B cell (primary cell): ENCODE data around the gene B3GNT7. TPM values are rescaled to one million over a fixed set of nuclear protein-coding genes. Genes with fewer than 3 reads are reported as not detected.

Experiments used
- ATAC-seq: fragments of 200-7000 bp; cut with Tn5 transposase; one replicate; pipeline ENCODE4 v1.10.0; 2021; ENCODE audit warnings: low read depth, mild to moderate bottlenecking, moderate number of reproducible peaks, moderate library complexity
- CTCF ChIA-PET: fragments of 350-600 bp; sonication (Branson Sonifier 250); formaldehyde crosslinking; loops from one replicate; lab custom pipeline; 2021; ENCODE audit warnings: antibody characterized with exemption, inconsistent platforms; lab: Charles Lee
- POLR2A ChIA-PET: fragments of 350-600 bp; sonication (Branson Sonifier 250); formaldehyde crosslinking; loops from one replicate; lab custom pipeline; 2021; ENCODE audit warnings: antibody characterized with exemption; lab: Charles Lee
- DNase-seq: peaks from one replicate; pipeline ENCODE4 v3.0.0; 2013
- H2AFZ ChIP-seq: 2 replicates; pipeline ENCODE4 v1.6.1; 2012; ENCODE audit warnings: mild to moderate bottlenecking, low read depth, low read length; ENCODE audit not compliant: insufficient read depth, poor library complexity, severe bottlenecking
- H3K27ac ChIP-seq, 2 donors: 1 replicate in 1 of 2; 2 replicates in 1 of 2; pipeline ENCODE4 v1.5.1; 2012 to 2013; ENCODE audit warnings: low read length in 2 of 2, mild to moderate bottlenecking in 2 of 2, moderate library complexity in 1 of 2
- H3K27me3 ChIP-seq, 4 experiments: fragments of 200-600 bp in 1 of 4; sonication (generic) in 1 of 4; replicated peaks in 1 of 4; 1 replicate in 2 of 4; 2 replicates in 2 of 4; pipeline versions ENCODE4 v1.6.1 to v1.7.0; 2013 to 2016; ENCODE audit warnings: low read length in 3 of 4, mild to moderate bottlenecking in 2 of 4, mixed read lengths in 1 of 4, moderate library complexity in 1 of 4; ENCODE audit not compliant: insufficient read depth in 4 of 4, control insufficient read depth in 3 of 4; ENCODE audit errors: control extremely low read depth in 1 of 4
- H3K36me3 ChIP-seq, 2 experiments: replicated peaks in 1 of 2; 1 replicate in 1 of 2; 2 replicates in 1 of 2; pipeline versions ENCODE4 v1.6.1 to v1.7.1; 2013; ENCODE audit warnings: low read length in 1 of 2; ENCODE audit not compliant: insufficient read depth in 2 of 2, control insufficient read depth in 1 of 2; ENCODE audit errors: control extremely low read depth in 1 of 2, extremely low read depth in 1 of 2
- H3K4me1 ChIP-seq, 2 donors: fragments of 200-600 bp in 1 of 2; sonication (generic) in 1 of 2; 1 replicate in 1 of 2; 2 replicates in 1 of 2; pipeline versions ENCODE4 v1.5.1 to v1.6.1; 2013 to 2017; ENCODE audit warnings: low read length in 2 of 2; ENCODE audit not compliant: control insufficient read depth in 2 of 2, insufficient read depth in 2 of 2
- H3K4me2 ChIP-seq: replicated peaks from 2 replicates; pipeline ENCODE3; 2012; ENCODE audit warnings: mild to moderate bottlenecking, low read depth, low read length; ENCODE audit not compliant: poor library complexity, severe bottlenecking
- H3K4me3 ChIP-seq, 5 experiments: fragments of 200-600 bp in 1 of 5; sonication (generic) in 1 of 5; 1 replicate in 3 of 5; 2 replicates in 2 of 5; pipeline versions ENCODE4 v1.5.1 to v1.7.0; 2011 to 2016; ENCODE audit warnings: low read length in 4 of 5, mild to moderate bottlenecking in 4 of 5, low read depth in 2 of 5, control low read depth in 1 of 5, moderate library complexity in 1 of 5; ENCODE audit not compliant: insufficient read depth in 1 of 5; ENCODE audit errors: control extremely low read depth in 1 of 5, extremely low read depth in 1 of 5
- H3K79me2 ChIP-seq: fragments of 200-600 bp; sonication (generic); one replicate; pipeline ENCODE4 v1.6.0; 2016; ENCODE audit warnings: low read length; ENCODE audit not compliant: control insufficient read depth, insufficient read depth
- H3K9ac ChIP-seq: fragments of 200-600 bp; sonication (generic); 2 replicates; pipeline ENCODE4 v1.6.1; 2017; ENCODE audit warnings: mild to moderate bottlenecking, low read length, moderate library complexity
- H3K9me3 ChIP-seq, 3 donors: one replicate each; pipeline versions ENCODE4 v1.6.1 to v1.7.1; 2013; ENCODE audit warnings: low read length in 2 of 3; ENCODE audit not compliant: control insufficient read depth in 2 of 3, insufficient read depth in 1 of 3; ENCODE audit errors: control extremely low read depth in 1 of 3
- H4K20me1 ChIP-seq: 2 replicates; pipeline ENCODE4 v1.6.0; 2012; ENCODE audit warnings: mild to moderate bottlenecking, low read length; ENCODE audit not compliant: insufficient read depth, control insufficient read depth, poor library complexity, severe bottlenecking
- H3K27ac Mint-ChIP-seq: one replicate; pipeline ENCODE4 v1.8.0; 2021; ENCODE audit warnings: mixed read lengths
- H3K27me3 Mint-ChIP-seq: one replicate; pipeline ENCODE4 v1.8.0; 2021; ENCODE audit warnings: mixed read lengths
- H3K4me1 Mint-ChIP-seq: one replicate; pipeline ENCODE4 v1.8.0; 2021; ENCODE audit warnings: mixed read lengths
- H3K4me3 Mint-ChIP-seq: one replicate; pipeline ENCODE4 v1.8.0; 2021; ENCODE audit warnings: mixed read lengths
- H3K9me3 Mint-ChIP-seq: one replicate; pipeline ENCODE4 v1.8.0; 2022; ENCODE audit warnings: mixed read lengths; ENCODE audit not compliant: insufficient read depth
- CTCF ChIP-seq: fragments of 200-600 bp; IDR thresholded peaks from one replicate; pipeline ENCODE4 v1.8.0; 2022; ENCODE audit warnings: antibody characterized with exemption, mild to moderate bottlenecking
- EZH2 ChIP-seq: IDR thresholded peaks from 2 replicates; pipeline ENCODE4 v1.6.1; 2012; ENCODE audit warnings: borderline replicate concordance, low read depth, mild to moderate bottlenecking, moderate library complexity, low read length; ENCODE audit not compliant: insufficient read depth, poor library complexity, severe bottlenecking
- WGBS: methylation state at CpG from one replicate; pipeline ENCODE4 v1.1.5; 2013; ENCODE audit warnings: missing lambda C conversion rate; ENCODE audit not compliant: insufficient coverage; 5-methylcytosine and 5-hydroxymethylcytosine counted together
- intact Hi-C: fragments of 100-400 bp; cut with micrococcal nuclease; formaldehyde crosslinking; loops from one replicate; pipeline ENCODE4 v1.10.0; 2022
- polyA plus RNA-seq: library from polyadenylated mRNA; depleted of rRNA; stranded (reverse); fragments of >200 nt; gene quantifications from 2 replicates; pipeline ENCODE4 v1.2.3, GENCODE V29; 2012
- total RNA-seq, 2 donors: library from RNA; stranded (reverse); fragments of 120-200 nt in 1 of 2; gene quantifications; 1 replicate in 1 of 2; 2 replicates in 1 of 2; pipeline versions ENCODE4 v1.2.3 to v1.2.4, GENCODE V29; 2013 to 2022

B3GNT7 gene
- total and polyA plus RNA-seq, 2 donors (not counting 1 experiment from before 2014, with no cell fraction given): 5.7 to 14.3 TPM

GRCh38 chr2:231360401-231360800 lies 35.1 kb upstream of the B3GNT7 start:
- intact Hi-C loops: no loop called here
- WGBS: 97% methylated on average over 11 of the region's 11 CpGs
- peaks cover 25% of the 10 kb centered on the region for H3K4me1 Mint-ChIP-seq
- Histone ChIP-seq H3K9ac (no peak overlapping the region), H3K4me1 (peaks cover 17 to 23% of the 10 kb centered on the region in 2 donors), H3K27ac (no peak overlapping the region), H3K4me3 (no peak overlapping the region), H2AFZ (no peak overlapping the region), H3K79me2 (no peaks in the 10 kb centered on the region), H3K4me2 (no peak overlapping the region), H4K20me1 (no peaks in the 10 kb centered on the region), H3K27me3 (no peaks in the 10 kb centered on the region), H3K9me3 (no peaks in the 10 kb centered on the region), H3K36me3 (no peaks in the 10 kb centered on the region)
- TF ChIP-seq CTCF (no peak), EZH2 (no peak)
- CTCF ChIA-PET: no interaction called here
- H3K27ac Mint-ChIP-seq: no peak overlapping the region
- H3K27me3 Mint-ChIP-seq: no peaks in the 10 kb centered on the region
- H3K4me3 Mint-ChIP-seq: no peak overlapping the region
- POLR2A ChIA-PET: no interaction called here
- ATAC-seq (no peak), DNase-seq (no peak)
- H3K9me3 Mint-ChIP-seq: no peaks in the 10 kb centered on the region

- over 99% methylated on average over 10 of the region's 13 CpGs for WGBS
- Histone ChIP-seq H3K9me3 (no peaks in the 10 kb centered on the region), H3K4me3 (no peak overlapping the region), H3K9ac (no peak overlapping the region), H3K36me3 (no peaks in the 10 kb centered on the region), H3K4me2 (no peak overlapping the region), H3K27ac (no peak overlapping the region), H3K4me1 (peaks cover 17 to 23% of the 10 kb centered on the region in 2 donors), H4K20me1 (no peaks in the 10 kb centered on the region), H2AFZ (no peak overlapping the region), H3K27me3 (no peaks in the 10 kb centered on the region), H3K79me2 (no peaks in the 10 kb centered on the region)
- Mint-ChIP-seq H3K27ac (peak overlapping the region; percentile 53), H3K4me3 (peak overlapping the region; percentile 34), H3K27me3 (no peaks in the 10 kb centered on the region), H3K4me1 (peaks cover 25% of the 10 kb centered on the region), H3K9me3 (no peaks in the 10 kb centered on the region)
- TF ChIP-seq EZH2 (no peak), CTCF (no peak)
- ATAC-seq (no peak), DNase-seq (no peak)
- ChIA-PET CTCF (interaction anchor here (1.0 to 1.8 kb wide), 2 partner anchors 39 to 64 kb away, joined by 4 to 6 read pairs; no protein-coding TSS in a partner anchor), POLR2A (interaction anchor here (2.2 kb wide), 1 partner anchor 32 kb away, joined by 9 read pairs; no protein-coding TSS in a partner anchor)
- intact Hi-C loops: no loop called here
Measured at GRCh38 chr2:231360881-231361371, 34.6 kb upstream of the B3GNT7 start.
